GM23338 (cell line): Measurements from ENCODE around the gene BTC.

Source experiments
- CREB1 ChIP-seq: fragments of 250-450 bp; sonication (Bioruptor Pico); IDR thresholded peaks from 2 replicates; pipeline ENCODE4 v1.5.0; 2020; ENCODE audit warnings: low read depth, mild to moderate bottlenecking, moderate library complexity
- EZH2 ChIP-seq: fragments of 200-600 bp; sonication (generic); IDR thresholded peaks from one replicate; pipeline ENCODE4 v1.8.0; 2017; ENCODE audit warnings: antibody characterized with exemption, mild to moderate bottlenecking, low read depth; ENCODE audit not compliant: unreplicated experiment
- EZH2phosphoT487 ChIP-seq: fragments of 200-600 bp; sonication (generic); IDR thresholded peaks from one replicate; pipeline ENCODE4 v1.8.1; 2018; ENCODE audit warnings: antibody characterized with exemption; ENCODE audit not compliant: unreplicated experiment
- NANOG ChIP-seq: IDR thresholded peaks from 2 replicates; pipeline ENCODE4 v1.6.1; 2016; ENCODE audit warnings: antibody characterized with exemption, borderline replicate concordance
- POLR2AphosphoS5 ChIP-seq: IDR thresholded peaks from 2 replicates; pipeline ENCODE4 v1.6.1; 2016; ENCODE audit warnings: antibody characterized with exemption, low read depth
- STAT1 ChIP-seq: IDR thresholded peaks from one replicate; pipeline ENCODE4 v1.6.1; 2016; ENCODE audit warnings: antibody characterized with exemption; ENCODE audit not compliant: unreplicated experiment
- ZNF114 ChIP-seq: fragments of 250-450 bp; sonication (Bioruptor Pico); IDR thresholded peaks from 2 replicates; pipeline ENCODE4 v1.5.0; 2020; ENCODE audit warnings: mild to moderate bottlenecking, moderate library complexity
- ZNF331 ChIP-seq: fragments of 250-450 bp; sonication (Bioruptor Pico); IDR thresholded peaks from 2 replicates; pipeline ENCODE4 v1.5.0; 2020; ENCODE audit warnings: low read depth, mild to moderate bottlenecking, moderate library complexity
- TF ChIP-seq, protein P1 (sequence below), 2 experiments: fragments of 200-600 bp in 1 of 2; sonication (generic) in 1 of 2; conservative IDR thresholded peaks; 2 replicates each; pipeline versions ENCODE4 v1.5.1 to v1.6.1; 2016 to 2017; ENCODE audit warnings: antibody characterized with exemption in 2 of 2, low read depth in 2 of 2, mild to moderate bottlenecking in 2 of 2, moderate library complexity in 1 of 2
- TF ChIP-seq, protein P2 (sequence below): IDR thresholded peaks from one replicate; pipeline ENCODE4 v1.6.1; 2018; ENCODE audit warnings: antibody characterized with exemption; ENCODE audit not compliant: unreplicated experiment

DNA sequence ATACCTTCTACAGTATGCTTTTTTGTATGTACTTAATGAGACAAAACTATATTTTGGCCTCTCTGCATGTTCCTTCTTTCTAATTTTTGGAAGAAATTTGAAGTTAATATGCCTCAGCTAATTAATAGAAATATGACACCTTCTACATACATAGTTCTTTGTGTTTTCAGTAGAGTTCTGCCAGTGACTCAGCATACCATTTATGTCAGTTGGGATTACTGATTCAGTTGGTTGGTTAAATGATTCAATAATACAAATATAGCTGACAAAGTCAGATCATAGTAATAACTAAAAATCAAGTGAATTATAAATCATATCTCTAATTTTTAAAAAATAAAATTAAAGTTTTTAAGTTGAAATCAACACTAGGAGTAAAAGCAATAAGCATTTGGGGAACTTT is 16.8 kb downstream of the BTC start:
- no peak for TF ChIP-seq EZH2phosphoT487
- TF ChIP-seq EZH2, result no peak
- TF ChIP-seq, protein P1, sequence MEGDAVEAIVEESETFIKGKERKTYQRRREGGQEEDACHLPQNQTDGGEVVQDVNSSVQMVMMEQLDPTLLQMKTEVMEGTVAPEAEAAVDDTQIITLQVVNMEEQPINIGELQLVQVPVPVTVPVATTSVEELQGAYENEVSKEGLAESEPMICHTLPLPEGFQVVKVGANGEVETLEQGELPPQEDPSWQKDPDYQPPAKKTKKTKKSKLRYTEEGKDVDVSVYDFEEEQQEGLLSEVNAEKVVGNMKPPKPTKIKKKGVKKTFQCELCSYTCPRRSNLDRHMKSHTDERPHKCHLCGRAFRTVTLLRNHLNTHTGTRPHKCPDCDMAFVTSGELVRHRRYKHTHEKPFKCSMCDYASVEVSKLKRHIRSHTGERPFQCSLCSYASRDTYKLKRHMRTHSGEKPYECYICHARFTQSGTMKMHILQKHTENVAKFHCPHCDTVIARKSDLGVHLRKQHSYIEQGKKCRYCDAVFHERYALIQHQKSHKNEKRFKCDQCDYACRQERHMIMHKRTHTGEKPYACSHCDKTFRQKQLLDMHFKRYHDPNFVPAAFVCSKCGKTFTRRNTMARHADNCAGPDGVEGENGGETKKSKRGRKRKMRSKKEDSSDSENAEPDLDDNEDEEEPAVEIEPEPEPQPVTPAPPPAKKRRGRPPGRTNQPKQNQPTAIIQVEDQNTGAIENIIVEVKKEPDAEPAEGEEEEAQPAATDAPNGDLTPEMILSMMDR (conservative IDR thresholded peaks at IDR 0.05; ENCODE audit: low read depth in 2 of 2), result no peak
- no peak for TF ChIP-seq POLR2AphosphoS5
- TF ChIP-seq ZNF331, result no peak
- no peak for TF ChIP-seq NANOG
- TF ChIP-seq, protein P2, sequence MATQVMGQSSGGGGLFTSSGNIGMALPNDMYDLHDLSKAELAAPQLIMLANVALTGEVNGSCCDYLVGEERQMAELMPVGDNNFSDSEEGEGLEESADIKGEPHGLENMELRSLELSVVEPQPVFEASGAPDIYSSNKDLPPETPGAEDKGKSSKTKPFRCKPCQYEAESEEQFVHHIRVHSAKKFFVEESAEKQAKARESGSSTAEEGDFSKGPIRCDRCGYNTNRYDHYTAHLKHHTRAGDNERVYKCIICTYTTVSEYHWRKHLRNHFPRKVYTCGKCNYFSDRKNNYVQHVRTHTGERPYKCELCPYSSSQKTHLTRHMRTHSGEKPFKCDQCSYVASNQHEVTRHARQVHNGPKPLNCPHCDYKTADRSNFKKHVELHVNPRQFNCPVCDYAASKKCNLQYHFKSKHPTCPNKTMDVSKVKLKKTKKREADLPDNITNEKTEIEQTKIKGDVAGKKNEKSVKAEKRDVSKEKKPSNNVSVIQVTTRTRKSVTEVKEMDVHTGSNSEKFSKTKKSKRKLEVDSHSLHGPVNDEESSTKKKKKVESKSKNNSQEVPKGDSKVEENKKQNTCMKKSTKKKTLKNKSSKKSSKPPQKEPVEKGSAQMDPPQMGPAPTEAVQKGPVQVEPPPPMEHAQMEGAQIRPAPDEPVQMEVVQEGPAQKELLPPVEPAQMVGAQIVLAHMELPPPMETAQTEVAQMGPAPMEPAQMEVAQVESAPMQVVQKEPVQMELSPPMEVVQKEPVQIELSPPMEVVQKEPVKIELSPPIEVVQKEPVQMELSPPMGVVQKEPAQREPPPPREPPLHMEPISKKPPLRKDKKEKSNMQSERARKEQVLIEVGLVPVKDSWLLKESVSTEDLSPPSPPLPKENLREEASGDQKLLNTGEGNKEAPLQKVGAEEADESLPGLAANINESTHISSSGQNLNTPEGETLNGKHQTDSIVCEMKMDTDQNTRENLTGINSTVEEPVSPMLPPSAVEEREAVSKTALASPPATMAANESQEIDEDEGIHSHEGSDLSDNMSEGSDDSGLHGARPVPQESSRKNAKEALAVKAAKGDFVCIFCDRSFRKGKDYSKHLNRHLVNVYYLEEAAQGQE, result no peak
- no peak for TF ChIP-seq CREB1 (CRISPR knock-in tag)
- no peak for TF ChIP-seq STAT1
- TF ChIP-seq ZNF114, result no peak
